ENCODE measurements around the gene PRKCH. TPM values are rescaled to one million over a fixed set of nuclear protein-coding genes. Genes with fewer than 3 reads are reported as not detected.

PRKCH gene
- total and polyA plus RNA-seq, 2 experiments from 2014 or later: 7.1 to 11.2 TPM

DNA sequence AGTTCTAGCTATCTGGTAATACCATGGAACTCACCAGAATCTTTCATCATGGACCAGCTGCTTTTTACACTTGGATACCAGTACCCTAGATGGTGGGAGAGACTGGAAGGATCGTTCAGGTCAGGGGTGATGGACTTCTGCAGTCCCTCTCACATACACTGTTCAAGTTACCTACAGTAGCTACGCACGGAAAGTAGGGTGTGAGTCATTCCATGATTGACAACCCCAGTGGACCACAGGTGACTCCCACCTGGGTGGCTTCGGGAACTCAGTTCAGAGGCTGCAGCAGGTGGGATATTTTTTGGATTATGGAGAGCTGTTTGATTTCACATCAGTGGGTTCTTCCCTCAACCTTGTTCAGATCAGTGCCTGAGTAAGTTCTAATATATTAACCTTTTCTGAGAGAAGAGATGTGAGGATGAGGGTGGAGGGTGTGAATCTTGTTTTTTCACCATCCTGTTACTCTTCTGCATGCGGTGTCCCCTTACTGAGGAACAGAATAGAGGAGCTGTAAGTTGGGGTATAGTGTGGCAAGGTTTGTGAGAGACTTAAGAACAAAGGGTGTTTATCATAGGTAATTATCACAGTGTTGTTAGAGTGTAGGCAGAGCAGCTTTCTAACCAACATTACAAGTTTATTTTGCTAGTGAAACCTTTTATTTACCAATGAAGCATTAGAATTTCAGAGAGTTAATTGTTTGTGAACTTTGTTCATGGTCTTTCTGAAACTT, 39.6 kb downstream of the PRKCH start:
- WGBS (ENCODE audit: low lambda C conversion rate, missing lambda C conversion rate): 64% methylated on average over 5 of the region's 5 CpGs
- no peaks in the 10 kb centered on the region for H3K27me3 ChIP-seq

DNA sequence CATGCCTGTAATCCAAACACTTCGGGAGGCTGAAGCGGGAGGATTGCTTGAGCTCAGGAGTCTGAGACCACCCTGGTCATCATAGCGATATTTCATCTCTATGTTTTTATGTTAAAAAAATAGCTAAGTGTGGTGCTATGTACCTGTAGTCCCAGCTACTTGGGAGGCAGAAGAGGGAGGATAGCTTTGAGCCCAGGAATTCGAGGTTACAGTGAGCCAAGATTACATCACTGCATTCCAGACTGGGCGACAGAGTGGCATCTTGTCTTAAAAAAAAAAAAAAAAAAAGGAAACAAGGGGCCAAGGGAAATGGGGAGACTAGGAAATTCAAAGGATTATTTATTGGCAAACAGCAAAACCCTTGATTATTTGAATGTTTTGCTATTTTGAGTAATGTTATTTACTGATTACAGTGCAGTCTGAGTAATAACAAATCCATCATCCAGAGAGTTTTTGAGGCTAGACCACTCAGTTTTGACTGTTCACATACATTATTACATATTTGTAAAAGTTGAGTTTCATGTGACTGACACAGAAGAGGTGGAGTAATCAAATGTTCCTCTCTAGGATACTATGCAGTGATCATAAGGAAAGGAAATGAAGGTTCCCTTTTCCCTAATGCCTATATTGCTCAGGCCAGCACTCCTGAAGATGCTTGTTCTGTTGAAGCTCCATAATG, 40.8 kb downstream of the PRKCH start:
- Histone ChIP-seq H4K20me1 (ENCODE audit: insufficient read depth, poor library complexity, severe bottlenecking) (no peaks in the 10 kb centered on the region), H2AFZ (no peak overlapping the region), H3K4me1 (ENCODE audit: insufficient read depth) (no peaks in the 10 kb centered on the region), H3K9me3 (ENCODE audit: low read depth) (no peaks in the 10 kb centered on the region), H3K36me3 (replicated peaks; ENCODE audit: insufficient read depth, low read depth) (no peaks in the 10 kb centered on the region), H3K79me2 (no peaks in the 10 kb centered on the region), H3K4me3 (no peak overlapping the region), H3K27me3 (no peaks in the 10 kb centered on the region), H3K27ac (no peak overlapping the region), H3K9me2 (replicated peaks; ENCODE audit: insufficient read depth) (no peaks in the 10 kb centered on the region), H3K4me2 (no peak overlapping the region)
- TF ChIP-seq EZH2phosphoT487 (IDR thresholded peaks at IDR 0.05; ENCODE audit: low read depth, severe bottlenecking, unreplicated experiment) (no peak), EZH2 (IDR thresholded peaks at IDR 0.05; ENCODE audit: borderline replicate concordance) (no peak)
- TF ChIP-seq, protein P1, sequence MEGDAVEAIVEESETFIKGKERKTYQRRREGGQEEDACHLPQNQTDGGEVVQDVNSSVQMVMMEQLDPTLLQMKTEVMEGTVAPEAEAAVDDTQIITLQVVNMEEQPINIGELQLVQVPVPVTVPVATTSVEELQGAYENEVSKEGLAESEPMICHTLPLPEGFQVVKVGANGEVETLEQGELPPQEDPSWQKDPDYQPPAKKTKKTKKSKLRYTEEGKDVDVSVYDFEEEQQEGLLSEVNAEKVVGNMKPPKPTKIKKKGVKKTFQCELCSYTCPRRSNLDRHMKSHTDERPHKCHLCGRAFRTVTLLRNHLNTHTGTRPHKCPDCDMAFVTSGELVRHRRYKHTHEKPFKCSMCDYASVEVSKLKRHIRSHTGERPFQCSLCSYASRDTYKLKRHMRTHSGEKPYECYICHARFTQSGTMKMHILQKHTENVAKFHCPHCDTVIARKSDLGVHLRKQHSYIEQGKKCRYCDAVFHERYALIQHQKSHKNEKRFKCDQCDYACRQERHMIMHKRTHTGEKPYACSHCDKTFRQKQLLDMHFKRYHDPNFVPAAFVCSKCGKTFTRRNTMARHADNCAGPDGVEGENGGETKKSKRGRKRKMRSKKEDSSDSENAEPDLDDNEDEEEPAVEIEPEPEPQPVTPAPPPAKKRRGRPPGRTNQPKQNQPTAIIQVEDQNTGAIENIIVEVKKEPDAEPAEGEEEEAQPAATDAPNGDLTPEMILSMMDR (IDR thresholded peaks at IDR 0.05; ENCODE audit: poor library complexity): no peak
- DNase-seq (ENCODE audit: low spot score): no peak
- WGBS (ENCODE audit: low lambda C conversion rate, missing lambda C conversion rate): 82% methylated on average over 5 of the region's 5 CpGs

More for the DNA sequence above, 39.6 kb downstream of the PRKCH start:
- Histone ChIP-seq H3K9me3 (ENCODE audit: low read depth) (no peaks in the 10 kb centered on the region), H3K4me3 (no peak overlapping the region), H3K4me1 (ENCODE audit: insufficient read depth) (no peaks in the 10 kb centered on the region), H3K4me2 (no peak overlapping the region), H3K79me2 (no peaks in the 10 kb centered on the region), H3K27ac (no peak overlapping the region), H2AFZ (no peak overlapping the region), H3K9me2 (replicated peaks; ENCODE audit: insufficient read depth) (no peaks in the 10 kb centered on the region), H4K20me1 (ENCODE audit: insufficient read depth, poor library complexity, severe bottlenecking) (no peaks in the 10 kb centered on the region), H3K36me3 (replicated peaks; ENCODE audit: insufficient read depth, low read depth) (no peaks in the 10 kb centered on the region)
- no peak for DNase-seq (ENCODE audit: low spot score)
- TF ChIP-seq EZH2phosphoT487 (IDR thresholded peaks at IDR 0.05; ENCODE audit: low read depth, severe bottlenecking, unreplicated experiment) (no peak), EZH2 (IDR thresholded peaks at IDR 0.05; ENCODE audit: borderline replicate concordance) (no peak)
- TF ChIP-seq, protein P1 (IDR thresholded peaks at IDR 0.05; ENCODE audit: poor library complexity): no peak

DNA sequence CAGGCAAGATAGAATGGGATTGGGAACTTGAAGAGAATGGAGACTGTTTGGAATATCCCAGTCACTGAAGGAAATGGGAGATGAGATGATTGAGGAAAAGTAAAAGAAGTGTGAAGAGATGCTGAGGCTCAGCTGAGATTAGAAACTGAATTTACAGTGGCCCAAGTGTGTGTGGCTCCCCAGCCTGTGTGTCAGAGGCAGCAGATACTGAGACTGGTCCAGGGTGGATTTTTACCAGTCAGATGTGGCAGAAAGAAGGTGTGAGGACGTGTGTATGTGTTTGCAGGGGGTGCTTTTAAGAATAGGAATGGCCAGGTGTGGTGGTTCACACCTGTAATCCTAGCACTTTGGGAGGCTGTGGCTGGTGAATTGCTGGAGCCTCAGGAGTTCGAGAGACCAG, 42.9 kb downstream of the PRKCH start:
- Histone ChIP-seq H3K4me2 (no peak overlapping the region), H3K4me3 (no peak overlapping the region), H3K27me3 (no peaks in the 10 kb centered on the region), H4K20me1 (ENCODE audit: insufficient read depth, poor library complexity, severe bottlenecking) (no peaks in the 10 kb centered on the region), H3K9me2 (replicated peaks; ENCODE audit: insufficient read depth) (no peaks in the 10 kb centered on the region), H3K79me2 (no peaks in the 10 kb centered on the region), H3K36me3 (replicated peaks; ENCODE audit: insufficient read depth, low read depth) (no peaks in the 10 kb centered on the region), H3K27ac (no peak overlapping the region), H3K4me1 (ENCODE audit: insufficient read depth) (no peaks in the 10 kb centered on the region), H2AFZ (no peak overlapping the region), H3K9me3 (ENCODE audit: low read depth) (no peaks in the 10 kb centered on the region)
- TF ChIP-seq, protein P1 (IDR thresholded peaks at IDR 0.05; ENCODE audit: poor library complexity): no peak
- no peak for TF ChIP-seq EZH2 (IDR thresholded peaks at IDR 0.05; ENCODE audit: borderline replicate concordance)
- TF ChIP-seq EZH2phosphoT487 (IDR thresholded peaks at IDR 0.05; ENCODE audit: low read depth, severe bottlenecking, unreplicated experiment): no peak
- WGBS (ENCODE audit: low lambda C conversion rate, missing lambda C conversion rate): 81% methylated on average over 2 of the region's 2 CpGs
- DNase-seq (ENCODE audit: low spot score): no peak

Data from hepatocyte (in vitro differentiated cells).